GM15510 (cell line): Measurements from ENCODE around the gene ERG28.

Source experiments
- POLR2A ChIP-seq: IDR thresholded peaks from 3 replicates; pipeline ENCODE4 v1.6.1; 2011; ENCODE audit warnings: borderline replicate concordance; ENCODE audit not compliant: insufficient read length; ENCODE audit errors: extremely low read depth

ERG28 gene

DNA sequence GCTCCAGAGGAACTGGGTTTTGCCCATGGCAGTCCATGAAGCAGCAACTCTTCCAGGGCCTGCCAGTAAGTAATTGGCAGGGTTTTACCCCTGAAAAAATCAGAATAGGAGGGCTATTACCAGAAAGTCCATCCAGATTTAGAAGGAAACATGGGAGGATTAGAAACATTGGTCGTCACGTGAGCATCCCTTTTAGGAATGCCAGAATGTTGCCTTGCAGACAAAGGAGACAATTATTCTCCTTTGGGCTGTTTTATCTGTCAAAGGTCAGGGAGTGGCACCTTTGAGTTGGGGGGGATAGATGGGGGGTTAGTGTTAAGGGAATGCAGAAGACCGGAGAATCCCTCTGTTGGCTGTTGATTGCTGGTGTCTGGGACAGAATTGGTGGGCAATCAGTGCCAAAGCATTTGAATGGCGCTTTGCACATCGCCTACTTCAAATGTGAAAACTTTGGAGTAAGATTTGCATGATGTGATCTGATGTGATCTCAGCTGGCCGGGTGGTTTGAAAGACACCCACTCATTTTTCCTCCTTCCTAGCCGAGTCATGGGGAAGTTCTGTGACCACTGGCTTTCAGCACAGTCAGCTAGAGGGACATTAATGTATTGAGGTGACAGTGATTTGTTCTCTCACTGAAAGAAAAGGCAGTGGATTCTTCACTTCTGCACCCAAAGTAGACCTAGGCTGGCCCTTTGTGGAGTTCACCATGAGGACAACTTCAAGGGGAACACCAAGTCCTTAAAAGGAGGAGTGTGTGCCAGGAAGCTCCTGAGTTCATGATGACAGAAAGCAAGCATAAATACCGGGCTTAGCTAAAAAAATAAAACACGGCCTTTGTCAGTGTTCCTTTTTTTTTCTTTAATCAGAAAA lies 50.8 kb downstream of the ERG28 start:
- no peak for TF ChIP-seq POLR2A

DNA sequence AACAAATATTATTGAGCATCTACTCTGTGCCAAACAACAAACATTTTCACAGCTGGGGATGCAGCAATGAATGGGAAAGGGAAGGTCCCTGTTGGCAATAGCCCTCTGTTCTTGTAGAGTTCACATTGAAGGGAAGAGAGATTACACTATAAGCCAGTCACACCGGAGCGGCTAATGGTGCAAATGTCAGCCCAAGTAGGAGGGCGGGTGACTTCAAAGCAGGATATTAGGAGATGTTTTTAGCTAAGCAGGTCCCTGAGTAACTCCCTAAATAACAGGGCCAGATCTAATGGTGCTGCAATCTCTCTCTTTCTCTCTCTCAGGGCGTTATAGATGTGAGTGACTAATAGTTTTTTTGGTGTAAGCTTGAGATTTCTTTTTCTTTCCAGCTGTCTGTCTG lies 51.6 kb downstream of the ERG28 start:
- TF ChIP-seq POLR2A, result no peak

DNA sequence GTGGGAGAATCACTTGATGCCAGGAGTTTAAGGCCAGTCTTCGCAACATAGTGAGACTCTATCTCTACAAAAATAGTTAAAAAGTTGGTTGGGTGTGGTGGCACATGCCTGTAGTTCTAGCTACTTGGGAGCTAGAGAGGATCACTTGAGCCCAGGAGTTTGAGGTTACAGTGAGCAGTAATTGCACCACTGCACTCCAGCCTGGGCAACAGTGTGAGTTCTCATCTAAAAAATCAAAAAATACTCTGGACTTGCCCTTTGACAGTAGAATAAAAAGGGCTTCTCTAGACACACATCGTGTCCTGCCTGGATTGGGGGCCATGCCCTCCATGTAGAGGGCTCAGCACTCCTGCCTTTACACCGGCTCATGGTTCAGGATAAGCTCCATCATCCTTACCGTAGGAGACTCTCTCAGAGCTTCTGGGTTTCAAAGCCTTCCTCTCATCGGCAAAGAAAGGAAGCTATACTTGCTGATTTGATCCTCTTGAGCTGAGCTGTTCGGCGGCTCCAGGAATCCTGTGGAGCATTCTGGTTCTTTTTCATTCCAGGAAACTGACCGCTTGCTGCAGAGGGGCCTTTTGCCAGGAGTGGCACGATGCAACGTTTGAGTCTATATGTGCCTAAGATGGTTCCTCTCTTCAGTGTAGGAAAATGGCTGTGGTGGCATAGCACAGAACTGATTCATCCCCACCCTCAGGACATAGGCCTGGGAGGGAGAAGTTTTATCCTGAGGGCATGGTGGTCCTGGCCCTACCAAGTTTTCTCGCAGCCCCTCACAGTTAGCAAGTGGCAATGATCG lies 52.6 kb downstream of the ERG28 start:
- no peak for TF ChIP-seq POLR2A

DNA sequence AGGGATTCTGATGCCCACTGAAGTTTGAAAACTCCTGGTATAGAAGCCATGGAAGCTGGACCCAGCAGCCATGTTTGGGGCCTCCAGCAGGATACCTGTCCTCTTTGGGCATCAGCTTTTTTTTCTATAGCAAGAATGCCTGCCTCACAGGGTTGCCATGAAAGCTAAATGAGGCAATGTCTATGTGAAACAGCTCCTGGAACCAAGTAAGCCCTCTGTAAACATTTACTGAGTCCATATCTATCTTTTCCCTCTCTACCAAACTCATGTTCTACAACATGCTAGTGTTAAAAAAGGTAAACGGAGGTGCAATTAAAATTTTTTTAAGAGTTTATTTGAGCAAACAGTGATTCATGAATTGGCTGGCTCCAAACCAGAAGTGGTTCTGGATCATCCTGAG lies 53.6 kb downstream of the ERG28 start:
- no peak for TF ChIP-seq POLR2A

DNA sequence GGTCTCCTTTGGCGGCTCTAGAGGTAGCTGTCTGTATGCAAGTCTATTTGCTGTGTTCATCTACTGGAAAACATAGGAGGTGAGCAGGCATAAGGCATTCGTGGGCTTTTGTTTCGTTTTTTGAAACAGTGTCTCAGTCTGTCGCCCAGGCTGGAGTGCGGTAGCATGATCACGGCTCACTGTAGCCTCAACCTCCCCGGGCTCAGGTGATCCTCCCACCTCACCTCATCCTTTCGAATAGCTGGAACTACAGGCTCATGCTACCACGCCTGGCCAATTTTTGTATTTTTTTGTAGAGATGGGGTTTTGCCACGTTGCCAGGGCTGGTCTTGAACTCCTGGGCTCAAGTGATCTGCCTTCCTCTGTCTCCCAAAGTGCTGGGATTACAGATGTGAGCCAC lies 54.8 kb downstream of the ERG28 start:
- TF ChIP-seq POLR2A, result no peak

DNA sequence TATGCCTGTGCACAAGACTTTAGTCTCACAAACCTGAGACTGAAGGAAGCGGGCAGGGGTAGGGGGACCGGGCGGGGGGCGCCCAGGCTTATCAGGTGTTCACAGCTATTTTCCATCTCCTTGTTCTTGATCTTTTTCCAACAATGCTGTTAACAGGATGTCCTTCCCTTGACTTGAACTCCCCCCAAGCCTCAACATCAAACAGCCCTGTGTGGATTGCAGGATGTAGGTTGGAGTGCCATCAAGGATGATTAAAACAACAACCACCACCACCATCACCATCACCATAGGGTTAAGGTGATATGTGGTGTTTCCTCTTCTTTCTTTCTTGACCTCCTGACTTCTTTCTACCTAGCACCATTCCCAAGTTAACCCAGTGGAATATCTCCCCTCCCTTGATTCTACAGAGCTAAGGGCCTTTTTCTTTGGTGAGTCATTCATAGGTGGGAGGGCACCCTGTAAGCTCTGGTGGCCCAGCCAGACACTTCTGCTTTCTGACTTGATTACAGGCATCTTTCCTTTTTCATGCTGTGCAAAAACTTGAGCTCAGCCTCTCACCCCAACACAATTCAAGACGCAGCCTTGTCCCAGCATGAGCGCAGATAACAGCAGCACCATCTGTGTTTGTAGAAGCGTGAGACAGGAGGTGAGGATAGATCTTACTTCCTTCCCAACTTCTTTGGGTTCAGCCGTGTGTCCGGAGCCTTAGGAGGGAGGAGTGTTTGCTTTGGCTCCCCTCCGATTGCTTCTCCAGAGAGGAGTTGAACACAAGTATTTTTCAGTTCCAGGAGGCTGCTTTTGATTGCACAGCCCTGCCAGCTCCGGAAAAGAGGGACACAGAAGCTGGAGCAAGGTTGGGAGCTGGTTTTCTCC lies 55.5 kb downstream of the ERG28 start:
- TF ChIP-seq POLR2A, result no peak

DNA sequence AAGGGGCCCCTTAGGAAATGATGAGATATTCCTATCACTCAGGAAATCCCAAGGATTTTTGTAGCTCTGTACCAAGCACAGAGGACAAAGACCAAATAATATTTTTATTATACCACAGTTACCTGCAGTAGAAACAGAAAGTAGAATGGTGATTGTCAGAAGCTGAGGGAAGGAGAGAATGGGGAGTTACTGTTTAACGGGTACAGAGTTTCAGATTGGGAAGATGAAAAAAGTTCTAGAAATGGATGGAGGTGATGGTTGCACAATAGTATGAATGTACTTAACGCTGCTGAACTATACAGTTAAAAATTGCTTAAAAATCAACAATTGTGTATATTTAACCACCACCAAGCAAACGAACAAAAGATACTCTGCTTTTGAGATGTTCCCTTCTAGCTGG lies 58.2 kb downstream of the ERG28 start:
- TF ChIP-seq POLR2A, result no peak
